ENCODE results near the gene PPP1R7. TPM values are rescaled to one million over a fixed set of nuclear protein-coding genes. Genes with fewer than 3 reads are reported as not detected.

PPP1R7 gene
- total RNA-seq, 4 donors from 2014 or later = 58.7 to 74.0 (median 68.8) TPM

- Histone ChIP-seq H3K4me3 (replicated peaks in 1 of 3) (no peak overlapping the region), H3K36me3 (peaks cover 36 to 37% of the 10 kb centered on the region in 2 donors)
Measured at GRCh38 chr2:241224851-241225438, 74.7 kb downstream of the PPP1R7 start.

GRCh38 chr2:241225545-241225944, 75.3 kb downstream of the PPP1R7 start:
- DNase-seq = no peak
- Histone ChIP-seq H3K36me3 (peaks cover 42 to 43% of the 10 kb centered on the region in 2 donors), H3K27ac (no peak overlapping the region), H3K27me3 (no peaks in the 10 kb centered on the region), H3K4me1 (no peaks in the 10 kb centered on the region), H3K9me3 (no peaks in the 10 kb centered on the region), H3K4me3 (replicated peaks in 1 of 3) (no peak overlapping the region)
- intact Hi-C loops (cut with DNase I) = no loop called here
- WGBS, 2 donors = 93 to 95% methylated on average over 16 of the region's 16 CpGs
- TF ChIP-seq CTCF (IDR thresholded peaks at IDR 0.05) = no peak
- TF ChIP-seq POLR2A (IDR thresholded peaks at IDR 0.05) = no peak

More at GRCh38 chr2:241224851-241225438, 74.7 kb downstream of the PPP1R7 start:
- no peaks in the 10 kb centered on the region for H3K9me3 ChIP-seq
- no peak for DNase-seq
- intact Hi-C loops (cut with DNase I) = no loop called here
- H3K27me3 ChIP-seq = no peaks in the 10 kb centered on the region
- H3K27ac ChIP-seq = no peak overlapping the region
- no peaks in the 10 kb centered on the region for H3K4me1 ChIP-seq
- 94 to 95% methylated on average over 8 of the region's 8 CpGs for WGBS, 2 donors
- TF ChIP-seq POLR2A (IDR thresholded peaks at IDR 0.05) = no peak
- no peak for TF ChIP-seq CTCF (IDR thresholded peaks at IDR 0.05)

- H3K4me1 ChIP-seq = no peaks in the 10 kb centered on the region
- DNase-seq = no peak
- H3K27me3 ChIP-seq = no peaks in the 10 kb centered on the region
- H3K36me3 ChIP-seq = peaks cover 46 to 47% of the 10 kb centered on the region in 2 donors
- no peak overlapping the region for H3K27ac ChIP-seq
- WGBS, 2 donors = 93 to 95% methylated on average over 16 of the region's 16 CpGs
- intact Hi-C loops (cut with DNase I) = no loop called here
- TF ChIP-seq POLR2A (IDR thresholded peaks at IDR 0.05) (no peak), CTCF (IDR thresholded peaks at IDR 0.05) (no peak)
- no peak overlapping the region for H3K4me3 ChIP-seq (replicated peaks in 1 of 3)
- no peaks in the 10 kb centered on the region for H3K9me3 ChIP-seq
Measured at GRCh38 chr2:241225983-241226382, 75.7 kb downstream of the PPP1R7 start.

DNA sequence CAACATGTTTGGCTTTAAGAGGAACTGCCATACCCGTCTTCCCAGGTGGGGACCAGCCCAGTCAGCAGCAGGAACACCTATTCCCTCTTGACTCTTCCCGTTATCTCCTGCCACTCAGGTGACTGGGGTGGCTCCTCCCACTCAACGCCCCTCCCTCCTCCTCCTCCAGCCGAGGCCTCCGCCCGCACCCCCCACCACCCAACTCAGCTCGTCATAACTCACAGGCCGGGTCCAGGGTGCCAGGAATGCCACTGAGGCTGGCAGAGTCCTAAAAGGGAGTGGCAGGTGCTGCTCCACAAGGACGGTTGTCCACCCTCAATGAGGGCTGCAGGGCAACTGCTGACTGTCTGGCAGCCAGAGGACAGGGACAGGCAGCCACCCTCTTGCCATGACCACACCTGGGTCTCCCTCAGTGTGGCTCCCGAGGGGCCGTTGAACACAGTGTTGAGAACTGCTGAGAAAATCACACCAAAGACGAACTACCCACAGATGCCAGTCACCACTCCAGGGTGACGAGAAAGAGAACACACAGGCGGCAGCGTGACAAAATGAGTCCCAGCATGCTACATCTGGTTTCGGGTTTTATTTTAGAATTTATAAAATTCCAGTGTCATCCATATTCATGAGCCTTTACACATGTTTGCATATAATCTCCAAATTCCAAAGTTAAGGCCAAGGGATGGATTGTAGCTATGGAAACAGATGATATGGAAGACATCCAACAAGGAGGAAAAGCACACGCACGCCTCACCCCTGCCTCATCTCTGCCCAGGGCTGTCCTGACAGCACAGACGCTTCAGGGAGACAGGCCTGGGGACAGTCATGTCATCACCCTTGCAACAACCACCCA, 76.7 kb downstream of the PPP1R7 start:
- no peak overlapping the region for H3K4me3 ChIP-seq (replicated peaks in 1 of 3)
- peaks cover 50 to 54% of the 10 kb centered on the region in 2 donors for H3K36me3 ChIP-seq
- DNase-seq = no peak
- no peaks in the 10 kb centered on the region for H3K27me3 ChIP-seq
- no peaks in the 10 kb centered on the region for H3K4me1 ChIP-seq
- H3K9me3 ChIP-seq = no peaks in the 10 kb centered on the region
- H3K27ac ChIP-seq = no peak overlapping the region
- 91 to 93% methylated on average over 19 of the region's 19 CpGs for WGBS, 2 donors
- intact Hi-C loops (cut with DNase I) = no loop called here
- no peak for TF ChIP-seq POLR2A (IDR thresholded peaks at IDR 0.05)
- TF ChIP-seq CTCF (IDR thresholded peaks at IDR 0.05) = no peak

DNA sequence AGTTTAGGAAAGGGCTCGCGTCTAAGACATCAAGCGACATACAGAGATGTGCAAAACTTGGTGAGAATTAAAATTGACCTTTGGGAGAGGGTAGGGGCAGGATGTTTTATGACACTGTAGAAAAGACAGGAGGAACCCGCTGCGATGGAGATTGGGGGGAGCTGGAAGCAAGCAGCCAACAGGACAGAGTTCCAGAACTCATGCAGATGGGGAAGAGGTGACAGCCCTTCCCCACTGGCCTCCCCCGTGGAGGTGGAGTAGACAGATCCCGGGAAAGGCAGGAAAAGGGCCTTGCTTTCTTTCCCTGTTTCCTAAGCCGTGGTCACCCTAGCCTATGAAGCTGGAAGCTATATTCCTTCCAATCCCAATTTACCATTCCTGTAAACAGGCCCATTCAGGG, 77.3 kb downstream of the PPP1R7 start:
- TF ChIP-seq POLR2A (IDR thresholded peaks at IDR 0.05) (no peak), CTCF (IDR thresholded peaks at IDR 0.05) (no peak)
- Histone ChIP-seq H3K4me3 (replicated peaks in 1 of 3) (no peak overlapping the region), H3K9me3 (no peaks in the 10 kb centered on the region), H3K36me3 (peaks cover 54 to 61% of the 10 kb centered on the region in 2 donors), H3K4me1 (no peaks in the 10 kb centered on the region), H3K27me3 (no peaks in the 10 kb centered on the region), H3K27ac (no peak overlapping the region)
- DNase-seq = no peak
- 86 to 92% methylated on average over 8 of the region's 8 CpGs for WGBS, 2 donors
- intact Hi-C loops (cut with DNase I) = no loop called here
